Erythroblast (primary cell): ENCODE measurements around the gene CYFIP2.

Source experiments
- GATA1 ChIP-seq: IDR thresholded peaks from 2 replicates; pipeline ENCODE4 v1.6.1; 2011; ENCODE audit warnings: low read depth, mild to moderate bottlenecking, control low read depth, low read length, moderate library complexity
- POLR2A ChIP-seq: IDR thresholded peaks from 2 replicates; pipeline ENCODE4 v1.6.1; 2011; ENCODE audit warnings: mild to moderate bottlenecking, low read length

DNA sequence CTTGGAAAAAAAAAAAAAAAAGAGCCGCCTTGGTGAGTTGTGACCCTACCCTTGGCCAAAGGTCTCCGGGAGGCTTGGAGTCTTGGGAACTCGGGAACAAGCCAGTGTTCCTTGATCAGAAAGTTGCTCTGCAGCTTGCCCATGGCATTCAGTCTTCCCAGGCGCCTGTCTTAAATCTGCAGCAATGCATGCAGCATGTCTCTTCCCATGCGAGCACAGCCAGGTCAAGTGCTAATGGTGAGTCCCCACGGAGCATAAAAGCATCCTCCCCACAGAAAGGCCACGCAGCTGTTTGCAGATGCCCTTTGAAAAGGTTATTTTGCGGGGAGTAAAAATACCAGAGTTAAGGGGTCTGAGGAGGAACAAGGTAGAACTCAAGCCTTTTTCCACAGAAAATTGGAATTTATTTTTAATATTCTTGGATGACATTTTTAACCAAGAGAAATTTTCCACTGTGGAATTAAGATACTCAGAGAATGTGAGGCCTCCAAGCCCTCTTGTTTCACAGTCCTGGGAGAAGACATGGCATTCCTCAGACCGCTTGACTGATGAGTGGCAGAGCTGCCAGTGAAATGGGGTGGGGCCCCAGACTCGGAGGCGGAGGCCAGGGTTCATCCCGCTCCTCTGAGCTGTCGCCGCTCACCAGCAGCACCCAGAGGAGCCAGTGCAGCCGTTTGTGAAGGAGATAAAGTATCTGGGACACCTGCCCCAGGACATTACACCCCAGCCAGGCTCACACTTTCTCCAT, 81.6 kb downstream of the CYFIP2 start:
- TF ChIP-seq POLR2A (no peak), GATA1 (no peak)
